Thymus (tissue), 11 donors: ENCODE measurements around the gene ZNF778. TPM values are rescaled to one million over a fixed set of nuclear protein-coding genes. Genes with fewer than 3 reads are reported as not detected.

Source experiments
- DNase-seq, 9 donors: peaks; one replicate each; pipeline ENCODE4 v3.0.0-alpha.2; 2013; ENCODE audit warnings: low spot score in 9 of 9, low read depth in 6 of 9, missing footprints in 1 of 9
- H3K27ac ChIP-seq, 2 donors: one replicate each; pipeline ENCODE4 v1.5.1; 2013; ENCODE audit warnings: control low read depth in 1 of 2, low read depth in 1 of 2, low read length in 1 of 2, mild to moderate bottlenecking in 1 of 2, moderate library complexity in 1 of 2
- H3K27me3 ChIP-seq, 2 donors: one replicate each; pipeline ENCODE4 v1.5.1; 2013; ENCODE audit warnings: low read length in 1 of 2; ENCODE audit not compliant: control insufficient read depth in 2 of 2, insufficient read depth in 1 of 2
- H3K36me3 ChIP-seq, 2 donors: one replicate each; pipeline ENCODE4 v1.5.1; 2013; ENCODE audit warnings: low read length in 1 of 2, mild to moderate bottlenecking in 1 of 2, moderate library complexity in 1 of 2; ENCODE audit not compliant: control insufficient read depth in 2 of 2, insufficient read depth in 2 of 2
- H3K4me1 ChIP-seq, 2 donors: one replicate each; pipeline ENCODE4 v1.5.1; 2013; ENCODE audit warnings: low read length in 2 of 2; ENCODE audit not compliant: control insufficient read depth in 2 of 2, insufficient read depth in 2 of 2
- H3K4me3 ChIP-seq, 2 donors: one replicate each; pipeline ENCODE4 v1.5.1; 2013; ENCODE audit warnings: low read length in 2 of 2, control low read depth in 1 of 2, mild to moderate bottlenecking in 1 of 2
- H3K9me3 ChIP-seq, 2 donors: one replicate each; pipeline ENCODE4 v1.5.1; 2013; ENCODE audit warnings: low read length in 1 of 2, mild to moderate bottlenecking in 1 of 2; ENCODE audit not compliant: control insufficient read depth in 2 of 2, insufficient read depth in 1 of 2
- WGBS: extraction: QIAGEN DNeasy Blood & Tissue Kit; methylation state at CpG from one replicate; pipeline ENCODE4 v1.1.7; 2013; 5-methylcytosine and 5-hydroxymethylcytosine counted together
- polyA plus RNA-seq: library from polyadenylated mRNA; stranded (reverse); fragments of 200-250 nt; gene quantifications from one replicate; pipeline ENCODE4 v1.2.3, GENCODE V29; 2013
- total RNA-seq: library from RNA; stranded (reverse); fragments of 120-200 nt; gene quantifications from one replicate; pipeline ENCODE4 v1.2.4, GENCODE V29; 2013
- donor health status: healthy.

The ZNF778 gene
- total and polyA plus RNA-seq, 2 donors = 2.4 to 2.9 TPM

- no peak for DNase-seq
- Histone ChIP-seq H3K4me3 (no peak overlapping the region), H3K27ac (no peak overlapping the region), H3K4me1 (no peaks in the 10 kb centered on the region), H3K9me3 (no peaks in the 10 kb centered on the region), H3K27me3 (no peaks in the 10 kb centered on the region), H3K36me3 (peaks cover 87 to 88% of the 10 kb centered on the region in 2 donors)
- 90% methylated on average over 9 of the region's 9 CpGs for WGBS
Observed at GRCh38 chr16:89277049-89277448, 59.5 kb downstream of the ZNF778 start.

GRCh38 chr16:89277641-89278341 lies 60.3 kb downstream of the ZNF778 start:
- H3K36me3 ChIP-seq = peaks cover 87 to 88% of the 10 kb centered on the region in 2 donors
- no peak for DNase-seq
- no peak overlapping the region for H3K4me3 ChIP-seq
- H3K27ac ChIP-seq = no peak overlapping the region
- no peaks in the 10 kb centered on the region for H3K4me1 ChIP-seq
- WGBS = 96% methylated on average over 33 of the region's 33 CpGs
- H3K27me3 ChIP-seq = no peaks in the 10 kb centered on the region
- H3K9me3 ChIP-seq = no peaks in the 10 kb centered on the region

DNA sequence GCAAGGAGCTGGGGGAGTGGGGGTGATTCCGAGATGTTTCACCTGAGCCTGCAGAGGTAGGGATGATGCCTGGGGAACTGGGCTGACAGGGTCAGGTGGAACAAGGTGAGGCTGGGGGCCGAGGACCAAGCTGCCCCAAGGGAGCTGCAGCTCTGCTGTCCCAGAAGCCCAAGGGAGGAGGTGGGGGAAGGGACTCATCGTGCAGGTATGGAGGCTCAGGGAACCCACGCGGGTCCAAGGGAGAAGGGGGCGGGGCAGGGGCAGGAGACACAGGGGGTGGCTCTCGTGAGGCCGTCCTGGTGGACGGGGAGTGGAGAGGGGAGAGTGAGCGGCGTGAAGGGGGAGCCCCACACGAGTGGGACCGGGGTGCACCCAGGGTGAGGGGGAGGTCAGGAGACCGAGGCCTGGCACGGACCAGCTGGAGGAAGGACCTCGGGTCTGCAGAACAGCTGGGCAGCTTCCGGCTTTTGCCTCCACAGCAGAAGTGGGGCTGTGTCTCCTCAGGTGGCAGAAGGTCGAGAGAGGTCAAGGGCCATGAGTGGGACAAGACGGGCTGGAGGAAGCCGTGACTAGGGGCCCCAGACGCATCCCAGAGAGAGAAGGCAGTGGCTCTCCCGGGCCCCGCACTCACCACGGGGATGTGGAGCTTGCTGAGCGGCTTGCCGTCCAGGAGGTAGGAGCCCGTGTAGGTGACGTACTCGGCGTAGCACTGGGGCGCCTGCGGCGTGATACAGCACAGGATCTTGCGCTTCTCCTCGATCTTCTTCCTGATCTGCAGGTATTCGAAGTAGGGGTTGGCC lies 61.1 kb downstream of the ZNF778 start:
- Histone ChIP-seq H3K36me3 (peaks cover 88 to 89% of the 10 kb centered on the region in 2 donors), H3K4me3 (no peak overlapping the region), H3K9me3 (no peaks in the 10 kb centered on the region), H3K27me3 (no peaks in the 10 kb centered on the region), H3K27ac (no peak overlapping the region), H3K4me1 (no peaks in the 10 kb centered on the region)
- DNase-seq = no peak
- WGBS = 99% methylated on average over 36 of the region's 36 CpGs

GRCh38 chr16:89279666-89280481 lies 62.4 kb downstream of the ZNF778 start:
- no peak overlapping the region for H3K4me3 ChIP-seq
- DNase-seq = no peak
- no peaks in the 10 kb centered on the region for H3K4me1 ChIP-seq
- H3K27me3 ChIP-seq = no peaks in the 10 kb centered on the region
- H3K36me3 ChIP-seq = peaks cover 82 to 89% of the 10 kb centered on the region in 2 donors
- H3K9me3 ChIP-seq = no peaks in the 10 kb centered on the region
- WGBS = 98% methylated on average over 65 of the region's 65 CpGs
- no peak overlapping the region for H3K27ac ChIP-seq

DNA sequence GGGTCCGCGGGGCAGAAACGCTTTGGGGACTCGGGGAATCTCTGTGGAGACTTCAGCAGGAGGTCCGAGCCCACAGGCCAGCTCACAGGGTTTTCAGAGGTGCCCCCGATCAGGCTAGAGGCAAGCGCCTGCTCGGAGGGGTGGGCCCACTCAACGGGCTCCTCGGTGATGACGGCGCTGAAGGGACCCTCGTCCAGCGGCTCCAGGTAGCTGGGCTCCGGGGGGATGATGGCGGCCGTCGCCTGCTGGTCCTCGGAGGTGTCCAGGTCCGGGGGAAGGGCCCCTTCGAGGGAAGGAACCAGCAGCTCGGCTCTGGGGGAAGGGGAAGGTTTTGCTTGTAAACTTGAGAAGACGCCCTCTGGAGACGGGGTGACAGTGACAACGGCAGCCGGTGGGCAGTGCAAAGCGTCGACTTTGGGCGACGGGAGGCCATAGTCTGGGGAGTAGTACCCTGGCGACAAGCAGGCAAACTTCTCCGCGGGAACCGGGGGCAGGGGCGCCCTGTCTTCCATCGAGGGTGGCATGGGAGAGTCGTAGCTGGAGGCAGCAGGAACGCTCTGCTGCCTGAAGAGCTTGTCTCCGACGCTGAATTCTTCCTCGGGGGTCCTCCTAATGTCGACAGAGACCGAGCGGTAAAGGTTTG lies 63.2 kb downstream of the ZNF778 start:
- DNase-seq = no peak
- peaks cover 82 to 89% of the 10 kb centered on the region in 2 donors for H3K36me3 ChIP-seq
- H3K27me3 ChIP-seq = no peaks in the 10 kb centered on the region
- WGBS = 97% methylated on average over 44 of the region's 44 CpGs
- H3K4me1 ChIP-seq = no peaks in the 10 kb centered on the region
- H3K9me3 ChIP-seq = peaks cover 0 to 3% of the 10 kb centered on the region in 2 donors
- H3K27ac ChIP-seq = no peak overlapping the region
- no peak overlapping the region for H3K4me3 ChIP-seq

DNA sequence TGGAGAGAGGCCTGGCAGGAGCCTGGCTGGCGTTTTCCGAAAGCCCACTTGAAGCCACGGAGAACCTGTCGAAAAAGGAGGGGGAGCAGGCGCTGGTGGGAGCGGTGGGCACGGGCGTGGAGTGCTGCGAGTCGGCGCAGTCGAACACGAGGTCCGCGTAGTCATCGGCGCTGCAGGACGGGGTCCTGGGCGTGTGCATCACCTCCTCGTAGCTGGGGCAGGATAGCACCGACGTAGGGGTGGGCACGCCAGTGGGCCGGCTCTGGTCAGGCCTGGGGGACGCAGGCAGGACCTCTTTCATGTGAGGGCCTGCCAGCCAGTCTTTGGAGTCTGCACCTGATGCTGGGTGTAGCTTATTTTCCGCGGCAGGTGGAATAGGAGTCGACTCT lies 63.7 kb downstream of the ZNF778 start:
- Histone ChIP-seq H3K27ac (no peak overlapping the region), H3K9me3 (peaks cover 0 to 3% of the 10 kb centered on the region in 2 donors), H3K36me3 (peaks cover 82 to 89% of the 10 kb centered on the region in 2 donors), H3K4me1 (no peaks in the 10 kb centered on the region), H3K27me3 (no peaks in the 10 kb centered on the region), H3K4me3 (no peak overlapping the region)
- WGBS = 96% methylated on average over 28 of the region's 28 CpGs
- DNase-seq = no peak

DNA sequence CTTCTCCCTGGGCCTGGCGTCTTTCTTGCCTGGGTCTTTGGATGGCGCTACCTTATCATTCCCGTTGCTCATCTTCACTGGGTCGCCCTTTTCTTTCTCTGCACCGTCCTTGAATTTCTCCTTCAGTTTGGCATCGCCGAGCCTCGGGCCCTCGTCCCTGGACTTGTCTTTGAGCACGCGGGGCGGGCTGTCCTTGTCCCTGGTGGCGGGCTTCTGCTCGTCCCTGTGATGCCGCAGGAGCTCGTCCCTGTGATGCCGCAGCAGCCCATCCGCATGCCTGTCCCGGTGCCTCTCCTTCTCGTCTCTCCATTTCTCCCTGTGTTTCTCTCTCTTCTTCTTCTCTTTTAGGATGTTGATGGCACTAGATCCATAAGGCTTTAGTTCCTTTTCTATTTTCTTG lies 64.3 kb downstream of the ZNF778 start:
- H3K4me3 ChIP-seq = no peak overlapping the region
- no peaks in the 10 kb centered on the region for H3K27me3 ChIP-seq
- H3K4me1 ChIP-seq = no peaks in the 10 kb centered on the region
- peaks cover 0 to 3% of the 10 kb centered on the region in 2 donors for H3K9me3 ChIP-seq
- DNase-seq = no peak
- 98% methylated on average over 20 of the region's 20 CpGs for WGBS
- peaks cover 85 to 92% of the 10 kb centered on the region in 2 donors for H3K36me3 ChIP-seq
- no peak overlapping the region for H3K27ac ChIP-seq

GRCh38 chr16:89282523-89282922 lies 65.0 kb downstream of the ZNF778 start:
- WGBS = 98% methylated on average over 18 of the region's 18 CpGs
- H3K4me3 ChIP-seq = no peak overlapping the region
- H3K27me3 ChIP-seq = no peaks in the 10 kb centered on the region
- no peak for DNase-seq
- peaks cover 0 to 3% of the 10 kb centered on the region in 2 donors for H3K9me3 ChIP-seq
- peaks cover 91 to 92% of the 10 kb centered on the region in 2 donors for H3K36me3 ChIP-seq
- H3K27ac ChIP-seq = no peak overlapping the region
- H3K4me1 ChIP-seq = no peaks in the 10 kb centered on the region
